ENCODE results near the gene LDAH.

The LDAH gene

GRCh38 chr2:20781656-20782265, 41.1 kb downstream of the LDAH start:
- DNase-seq (ENCODE audit: low read depth): peak; percentile 10

- DNase-seq (ENCODE audit: low read depth): no peak
These were observed 51.6 kb downstream of the LDAH start for GRCh38 chr2:20771299-20771698.

GRCh38 chr2:20766798-20767644, 55.9 kb downstream of the LDAH start:
- DNase-seq (ENCODE audit: low read depth): no peak

- DNase-seq (ENCODE audit: low read depth): no peak
These were observed 56.7 kb downstream of the LDAH start for GRCh38 chr2:20766213-20766612.

GRCh38 chr2:20762945-20763683, 59.8 kb downstream of the LDAH start:
- DNase-seq (ENCODE audit: low read depth): no peak

GRCh38 chr2:20759487-20759886, 63.4 kb downstream of the LDAH start:
- DNase-seq (ENCODE audit: low read depth): no peak

- no peak for DNase-seq (ENCODE audit: low read depth)
These were observed 63.9 kb downstream of the LDAH start for GRCh38 chr2:20758997-20759396.

- DNase-seq (ENCODE audit: low read depth): no peak
These were observed 65.4 kb downstream of the LDAH start for GRCh38 chr2:20757405-20758090.

GRCh38 chr2:20755132-20755800, 67.6 kb downstream of the LDAH start:
- no peak for DNase-seq (ENCODE audit: low read depth)

GRCh38 chr2:20752293-20752692, 70.6 kb downstream of the LDAH start:
- no peak for DNase-seq (ENCODE audit: low read depth)

GRCh38 chr2:20747317-20747716, 75.6 kb downstream of the LDAH start:
- no peak for DNase-seq (ENCODE audit: low read depth)

GRCh38 chr2:20745924-20746555, 76.9 kb downstream of the LDAH start:
- no peak for DNase-seq (ENCODE audit: low read depth)

GRCh38 chr2:20744366-20745335, 78.2 kb downstream of the LDAH start:
- no peak for DNase-seq (ENCODE audit: low read depth)

GRCh38 chr2:20738772-20739171, 84.1 kb downstream of the LDAH start:
- DNase-seq (ENCODE audit: low read depth): no peak

GRCh38 chr2:20737505-20737904, 85.4 kb downstream of the LDAH start:
- DNase-seq (ENCODE audit: low read depth): no peak

GRCh38 chr2:20728114-20728758, 94.7 kb downstream of the LDAH start:
- no peak for DNase-seq (ENCODE audit: low read depth)

GRCh38 chr2:20726913-20727312, 96.0 kb downstream of the LDAH start:
- no peak for DNase-seq (ENCODE audit: low read depth)

GRCh38 chr2:20725782-20726181, 97.1 kb downstream of the LDAH start:
- no peak for DNase-seq (ENCODE audit: low read depth)

- no peak for DNase-seq (ENCODE audit: low read depth)
These were observed 98.3 kb downstream of the LDAH start for GRCh38 chr2:20724500-20725053.
